ENCODE results near the gene SPAG7.
"Not testable (repeated sequence)": the region's sequence is repeated elsewhere in the genome, so short reads cannot be mapped to it uniquely, and the experiment has no call there.

SPAG7 gene

GRCh38 chr17:4936436-4936835 lies 31.2 kb downstream of the SPAG7 start:
- DNase-seq: no peak

GRCh38 chr17:4935650-4936049 lies 32.0 kb downstream of the SPAG7 start:
- DNase-seq: no peak

GRCh38 chr17:4934173-4934979 lies 33.2 kb downstream of the SPAG7 start:
- no peak for DNase-seq

GRCh38 chr17:4933646-4934045 lies 34.0 kb downstream of the SPAG7 start:
- no peak for DNase-seq

- no peak for DNase-seq
Measured at GRCh38 chr17:4932756-4933155, 34.9 kb downstream of the SPAG7 start.

GRCh38 chr17:4931963-4932362 lies 35.7 kb downstream of the SPAG7 start, which contains the start of gene GP1BA:
GP1BA (plus strand) TSS chr17:4932277; CDS start chr17:4932605, 328 bp downstream.
- no peak for DNase-seq

GRCh38 chr17:4928881-4929280 lies 38.7 kb downstream of the SPAG7 start:
- no peak for DNase-seq

- not testable (repeated sequence) for DNase-seq
Measured at GRCh38 chr17:4926577-4927335, 40.9 kb downstream of the SPAG7 start.

GRCh38 chr17:4921320-4921719 lies 46.3 kb downstream of the SPAG7 start:
- no peak for DNase-seq

GRCh38 chr17:4920351-4921048 lies 47.1 kb downstream of the SPAG7 start:
- no peak for DNase-seq

- no peak for DNase-seq
Measured at GRCh38 chr17:4919511-4920047, 48.0 kb downstream of the SPAG7 start.

GRCh38 chr17:4914551-4914950 lies 53.1 kb downstream of the SPAG7 start:
- not testable (repeated sequence) for DNase-seq

GRCh38 chr17:4913994-4914393 lies 53.6 kb downstream of the SPAG7 start:
- DNase-seq: no peak

Data from activated naive CD4-positive, alpha-beta T cell (primary cell).